HG02588 (cell line): ENCODE measurements around the gene CEP295NL.
A peak's percentile ranks its signal among the peaks of the same experiment; 100 is the strongest.
"Not testable (repeated sequence)": the region's sequence is repeated elsewhere in the genome, so short reads cannot be mapped to it uniquely, and the experiment has no call there.

Experiments used
- ATAC-seq: cut with Tn5 transposase; IDR thresholded peaks from one replicate; pipeline ENCODE4 v1.9.1; 2021; ENCODE audit warnings: mild to moderate bottlenecking, moderate library complexity; ENCODE audit not compliant: unreplicated experiment

The CEP295NL gene

DNA sequence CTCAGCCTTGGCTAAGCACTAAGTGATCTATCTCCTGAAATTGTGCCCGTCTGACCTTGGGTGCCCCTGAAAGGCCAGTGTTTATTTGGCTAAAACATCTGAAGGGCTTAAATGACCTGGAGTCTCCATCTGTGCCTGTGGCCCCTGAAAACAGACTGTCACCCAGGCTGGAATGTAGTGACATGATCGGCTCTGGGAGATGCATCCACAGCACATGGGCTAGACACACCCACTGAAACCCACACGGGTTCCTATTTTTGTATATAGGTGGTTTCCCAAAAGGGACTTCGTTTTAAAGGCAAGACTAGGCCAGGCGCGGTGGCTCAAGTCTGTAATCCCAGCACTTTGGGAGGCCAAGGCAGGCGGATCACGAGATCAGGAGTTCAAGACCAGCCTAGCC lies 13.5 kb downstream of the CEP295NL start:
- peak; percentile 41 for ATAC-seq

DNA sequence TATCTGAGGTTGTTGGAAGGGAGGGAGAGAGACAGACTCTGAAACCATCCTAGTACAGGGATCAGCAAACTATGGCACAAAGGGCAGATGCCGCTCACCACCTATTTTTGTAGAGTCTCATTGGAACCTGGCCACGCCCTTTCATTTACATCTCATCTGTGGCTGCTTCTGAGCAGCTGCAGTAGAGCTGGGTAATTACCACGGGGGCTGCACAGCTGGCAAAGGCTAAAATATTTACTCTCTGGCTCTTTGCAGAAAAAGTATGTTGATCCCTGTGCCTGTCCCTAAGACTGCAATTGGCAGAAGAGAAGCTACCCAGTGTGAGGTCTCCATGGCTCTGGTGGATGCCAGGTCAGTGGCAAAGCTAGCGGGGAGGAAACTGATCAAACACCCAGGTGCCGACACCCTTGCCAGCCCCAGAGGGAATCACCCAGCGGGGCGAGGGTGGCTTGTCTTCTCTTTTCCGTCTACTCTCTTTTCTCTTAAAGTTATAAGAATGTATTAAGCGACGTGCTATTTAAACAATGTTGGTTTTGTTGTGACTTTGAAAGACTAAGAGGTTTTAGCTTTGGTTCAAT lies 14.0 kb downstream of the CEP295NL start:
- ATAC-seq = no peak

DNA sequence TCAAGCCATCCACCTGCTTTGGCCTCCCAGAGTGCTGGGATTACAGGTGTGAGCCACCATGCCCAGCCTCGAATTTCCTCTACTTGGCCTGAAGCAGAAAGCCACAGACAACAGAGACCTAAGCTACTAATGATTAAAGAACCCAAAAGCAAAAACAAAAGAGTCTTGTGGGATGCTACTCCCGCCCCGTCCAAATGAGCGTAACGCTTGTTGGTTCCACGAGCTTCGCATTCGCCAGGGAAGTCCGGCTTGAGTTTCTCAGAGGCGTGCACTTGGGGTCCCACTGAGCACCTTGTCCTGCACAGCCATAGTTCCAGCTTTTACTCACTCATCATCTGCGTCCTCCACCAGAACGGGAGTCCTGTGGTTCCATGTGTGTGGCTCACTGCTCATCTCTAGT lies 16.0 kb downstream of the CEP295NL start:
- no peak for ATAC-seq

DNA sequence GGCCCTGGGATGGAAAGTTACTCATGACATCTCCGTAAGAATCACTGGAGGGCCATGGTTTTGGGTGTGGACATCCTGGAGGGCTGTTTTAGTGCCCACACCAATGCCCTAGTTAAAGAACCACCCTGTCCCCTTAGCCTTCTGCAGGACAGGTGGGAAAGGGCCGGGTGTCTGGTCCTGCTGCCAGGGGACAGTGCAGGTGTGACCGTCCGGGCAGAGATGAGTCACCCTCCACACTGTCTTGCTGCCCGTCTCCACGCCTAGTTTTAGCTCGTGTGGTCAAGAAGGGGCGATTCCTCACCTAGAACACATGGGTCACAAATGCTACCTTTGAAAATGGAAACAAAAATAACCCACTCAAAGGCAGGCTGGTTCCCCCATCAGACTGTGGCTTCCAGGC lies 17.0 kb downstream of the CEP295NL start:
- ATAC-seq = no peak

DNA sequence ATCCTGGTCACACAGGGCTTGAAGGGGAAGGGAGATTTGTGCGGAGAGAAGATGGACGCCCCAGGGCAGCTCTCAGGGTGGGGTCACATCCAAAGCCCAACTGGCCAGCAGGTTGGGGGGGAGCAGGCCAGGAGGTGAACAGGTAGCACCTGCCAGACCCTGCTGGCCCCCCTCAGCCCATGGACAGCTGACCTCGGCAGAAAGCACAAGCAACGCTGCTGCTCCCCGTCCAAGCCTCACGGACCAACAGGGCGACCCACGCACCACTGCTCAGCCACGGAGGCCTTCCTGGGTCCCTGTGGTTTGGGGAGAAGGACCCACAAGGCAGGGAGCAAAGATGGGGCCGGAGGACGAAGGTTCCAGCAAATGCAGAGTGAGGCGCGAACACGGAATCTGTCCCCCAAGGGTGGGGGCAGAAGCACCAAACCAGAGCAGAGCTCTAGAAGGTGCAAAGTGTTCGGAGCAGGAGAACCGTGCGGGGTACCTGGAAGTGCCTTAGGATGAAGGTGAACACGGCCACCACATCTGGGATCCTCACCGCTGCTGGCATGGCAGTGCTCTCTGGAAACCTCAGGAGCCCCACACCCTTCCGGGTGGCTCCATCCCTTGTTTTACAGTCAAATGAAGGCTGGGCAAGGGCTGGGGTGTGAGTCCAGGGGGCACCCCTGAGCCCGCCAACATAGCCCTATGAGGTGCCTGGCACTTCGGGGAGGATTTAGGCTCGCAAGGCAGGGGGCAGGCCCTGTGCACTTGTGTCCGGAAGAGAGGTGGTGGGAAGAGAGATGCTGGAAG lies 17.9 kb downstream of the CEP295NL start:
- ATAC-seq = no peak

DNA sequence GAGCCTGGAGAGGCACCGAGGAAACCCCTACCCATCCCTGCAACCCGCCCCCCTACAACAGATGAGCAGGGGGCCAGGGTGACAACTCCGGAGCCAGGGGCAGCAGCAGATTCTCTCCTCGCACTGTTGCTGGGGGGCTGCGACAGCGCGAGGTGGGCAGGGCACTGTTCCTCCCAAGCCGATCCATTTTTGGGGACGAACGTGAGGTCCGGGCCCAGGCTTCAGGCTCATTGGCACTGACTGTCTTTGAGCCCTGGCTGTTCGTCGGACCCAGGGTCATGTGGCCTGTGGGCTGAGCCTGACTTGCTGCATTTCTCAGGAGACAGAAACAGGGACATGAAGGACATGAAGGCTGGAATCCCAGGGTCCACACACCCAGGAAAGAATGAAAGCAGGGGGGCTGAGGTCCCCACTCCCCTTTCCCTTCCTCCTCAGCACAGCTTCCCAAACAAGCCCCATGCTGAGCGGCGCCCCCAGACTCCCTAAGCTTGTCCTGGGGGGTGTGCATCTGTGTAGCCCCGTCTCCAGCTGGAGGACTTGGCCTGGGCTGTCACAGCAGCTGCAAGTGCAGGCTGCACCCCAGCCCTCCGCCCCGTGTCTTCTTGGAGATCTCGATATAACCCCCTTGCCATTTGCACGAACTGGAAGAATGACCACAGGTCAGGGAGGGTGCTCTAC lies 18.7 kb downstream of the CEP295NL start:
- ATAC-seq = no peak

DNA sequence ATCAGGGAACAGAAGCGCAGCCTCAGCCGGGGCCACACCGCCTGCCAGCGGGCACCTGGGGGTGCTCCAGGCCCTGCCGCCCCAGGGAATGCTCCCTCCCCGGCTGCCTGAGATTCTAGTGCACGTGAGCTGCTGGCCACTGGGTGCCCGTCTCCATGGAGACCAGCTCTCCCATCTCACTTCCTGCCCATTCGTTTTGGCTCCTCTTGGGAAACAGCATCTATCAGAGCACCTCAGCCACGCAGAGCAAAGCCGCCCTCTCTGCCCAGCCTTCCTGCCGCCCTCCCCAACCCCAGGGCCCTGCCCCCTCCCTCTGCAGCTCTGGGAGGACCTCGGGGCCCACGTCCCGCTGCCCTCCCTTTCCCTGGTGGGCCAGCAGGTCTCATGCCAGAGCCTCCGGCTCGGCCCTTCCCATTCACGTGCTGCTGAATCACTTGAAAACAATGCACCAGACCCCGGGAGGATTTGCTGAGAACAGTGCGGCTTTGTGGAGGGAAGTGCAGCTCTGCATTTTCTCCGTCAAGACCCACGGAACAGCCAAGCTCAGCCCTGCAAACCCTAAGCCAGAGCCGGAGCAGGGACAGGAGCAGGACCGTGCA lies 19.4 kb downstream of the CEP295NL start:
- no peak for ATAC-seq

DNA sequence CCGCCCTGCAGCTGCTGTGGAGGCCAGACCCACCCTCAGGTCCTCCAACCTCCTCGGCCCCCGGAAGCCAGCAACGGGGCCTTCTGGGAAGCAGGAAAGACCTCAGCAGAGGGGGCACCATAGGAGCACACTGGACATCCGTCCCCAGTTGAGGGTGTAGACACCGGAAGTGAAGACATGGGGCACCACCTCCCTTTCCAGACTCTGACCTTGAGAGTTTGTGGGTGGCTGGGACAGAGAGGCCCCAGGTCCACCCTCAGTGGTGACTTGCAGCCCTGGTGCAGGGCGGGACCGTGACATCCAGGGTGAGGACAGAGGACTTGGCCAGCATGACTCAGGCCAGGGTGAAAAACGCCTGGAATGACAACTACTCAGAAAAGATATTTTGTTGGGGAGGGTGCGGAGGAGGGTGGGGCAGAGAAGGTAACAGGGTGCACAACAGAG lies 19.9 kb downstream of the CEP295NL start:
- no peak for ATAC-seq

DNA sequence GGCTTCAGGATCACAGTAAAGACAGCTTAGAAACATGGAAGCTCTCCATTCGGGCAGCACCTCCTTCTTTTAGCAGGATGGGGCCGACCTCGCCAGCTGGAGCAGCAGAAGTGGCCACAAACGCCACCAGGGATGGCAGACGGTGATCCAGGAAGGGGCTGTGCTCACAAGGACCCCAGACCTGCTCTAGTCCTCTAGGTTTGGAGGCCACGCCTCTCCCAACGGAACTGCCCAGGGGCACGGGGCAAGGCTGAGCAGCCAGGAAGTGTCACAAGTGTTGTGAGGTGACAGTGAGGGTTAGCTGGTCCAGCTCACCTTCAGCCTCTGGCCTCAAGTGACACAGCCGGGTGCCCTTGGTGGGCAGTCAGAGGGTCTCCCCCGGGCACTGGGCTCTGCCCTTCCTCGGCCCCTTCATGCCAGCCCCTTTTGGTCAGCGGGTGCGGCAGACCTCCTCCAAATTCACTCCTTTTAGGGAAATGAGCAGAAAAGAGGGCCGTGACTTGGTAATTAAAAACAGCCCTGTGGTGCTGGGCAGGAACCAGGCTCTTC lies 20.4 kb downstream of the CEP295NL start:
- no peak for ATAC-seq

DNA sequence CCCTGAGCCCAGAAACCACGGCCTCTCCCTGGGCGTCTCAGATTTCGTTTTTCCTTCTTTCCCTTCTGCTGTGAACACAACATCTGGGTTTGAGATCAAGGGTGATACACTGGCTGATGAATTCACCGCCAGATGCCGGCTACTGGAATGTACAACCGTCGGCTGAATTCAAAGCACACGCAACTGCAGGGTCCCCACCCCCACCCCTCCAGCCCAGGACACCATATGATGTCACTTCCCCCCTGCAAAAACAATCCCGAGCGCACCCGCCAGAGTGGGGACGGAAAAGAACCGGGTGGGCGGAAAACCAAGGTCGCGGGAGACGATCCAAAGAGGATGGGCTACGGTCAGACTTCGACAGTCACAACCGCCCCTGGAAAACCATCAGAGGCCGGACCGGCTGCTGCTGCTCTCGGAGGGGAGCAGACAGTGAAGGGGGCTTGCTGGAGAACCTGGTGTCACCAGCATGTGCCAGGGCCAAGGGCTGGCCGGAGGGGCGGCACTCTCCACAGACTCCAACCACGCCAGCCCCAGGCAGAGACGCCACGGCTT lies 23.3 kb downstream of the CEP295NL start:
- no peak for ATAC-seq

DNA sequence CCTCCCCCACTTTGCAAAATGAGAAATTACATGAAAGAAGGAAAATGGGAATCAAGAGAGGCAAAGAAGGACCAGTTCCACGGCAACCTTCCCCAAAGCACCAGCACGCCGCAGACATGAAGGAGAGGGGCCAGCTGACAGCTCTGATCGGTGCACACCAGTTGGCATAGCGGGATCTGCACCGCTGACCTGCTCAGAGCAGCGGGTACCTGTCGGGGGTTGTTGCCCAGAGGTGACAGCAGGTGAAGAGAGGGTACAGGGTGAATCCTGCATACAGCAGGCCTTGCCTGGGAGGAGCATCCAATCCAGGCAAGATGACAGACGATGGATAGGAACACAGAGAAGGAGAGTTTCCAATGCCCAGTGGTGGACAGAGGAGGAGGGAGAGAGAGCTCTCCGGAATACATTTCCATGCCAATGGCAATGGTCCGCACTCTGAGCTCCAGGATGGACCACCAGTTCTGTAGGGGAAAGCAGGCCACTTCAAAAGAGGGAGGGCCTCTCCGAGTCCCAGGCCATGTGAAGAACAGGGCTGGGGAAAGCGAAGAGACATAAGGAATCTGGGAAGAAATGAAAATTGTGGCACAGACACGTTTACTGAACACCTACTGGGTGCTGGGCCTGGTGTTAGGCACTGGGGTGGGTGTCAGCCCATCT lies 24.0 kb downstream of the CEP295NL start:
- no peak for ATAC-seq

DNA sequence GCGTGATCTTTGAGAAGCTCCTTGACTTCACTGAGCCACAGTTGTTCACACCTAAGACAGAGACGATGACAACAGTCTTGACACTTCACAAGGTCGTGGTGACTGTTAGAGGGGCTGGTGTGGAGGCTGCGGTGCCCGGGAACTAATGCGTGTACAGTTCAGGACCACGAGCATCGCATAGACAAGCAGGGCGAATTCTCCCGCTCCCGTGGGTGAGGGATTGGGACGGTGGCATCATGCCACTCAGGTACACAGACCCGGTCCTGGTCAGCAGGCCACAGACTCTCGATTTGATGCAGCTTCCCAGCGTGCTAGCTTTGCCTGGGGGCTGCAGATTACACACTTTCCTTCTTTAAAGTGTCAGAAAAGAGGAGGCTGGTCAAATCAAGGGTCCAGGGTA lies 24.7 kb downstream of the CEP295NL start:
- ATAC-seq = no peak

DNA sequence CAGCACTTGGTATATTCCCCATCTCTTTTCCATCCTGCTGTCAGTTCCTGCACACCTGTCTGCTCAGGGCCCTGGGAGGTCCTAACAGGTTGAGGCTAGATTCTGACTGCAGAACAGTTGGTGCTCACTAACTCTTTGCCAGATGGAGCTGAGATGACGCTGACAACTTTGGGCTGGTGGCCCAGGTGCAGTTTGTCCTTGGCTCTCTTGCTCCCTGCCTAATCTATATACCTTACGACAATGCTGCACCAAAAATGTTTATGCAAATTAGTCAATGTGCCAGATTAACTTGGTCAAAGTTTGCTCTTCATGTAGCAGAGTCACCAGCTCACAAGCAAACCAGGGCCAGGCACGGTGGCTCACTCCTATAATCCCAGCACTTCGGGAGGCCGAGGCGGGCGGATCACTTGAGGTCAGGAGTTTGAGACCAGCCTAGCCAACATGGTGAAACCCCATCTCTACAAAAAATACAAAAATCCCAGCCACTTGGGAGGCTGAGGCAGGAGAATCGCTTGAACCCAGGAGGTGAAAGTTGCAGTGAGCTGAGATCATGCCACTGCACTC lies 26.0 kb downstream of the CEP295NL start:
- not testable (repeated sequence) for ATAC-seq

DNA sequence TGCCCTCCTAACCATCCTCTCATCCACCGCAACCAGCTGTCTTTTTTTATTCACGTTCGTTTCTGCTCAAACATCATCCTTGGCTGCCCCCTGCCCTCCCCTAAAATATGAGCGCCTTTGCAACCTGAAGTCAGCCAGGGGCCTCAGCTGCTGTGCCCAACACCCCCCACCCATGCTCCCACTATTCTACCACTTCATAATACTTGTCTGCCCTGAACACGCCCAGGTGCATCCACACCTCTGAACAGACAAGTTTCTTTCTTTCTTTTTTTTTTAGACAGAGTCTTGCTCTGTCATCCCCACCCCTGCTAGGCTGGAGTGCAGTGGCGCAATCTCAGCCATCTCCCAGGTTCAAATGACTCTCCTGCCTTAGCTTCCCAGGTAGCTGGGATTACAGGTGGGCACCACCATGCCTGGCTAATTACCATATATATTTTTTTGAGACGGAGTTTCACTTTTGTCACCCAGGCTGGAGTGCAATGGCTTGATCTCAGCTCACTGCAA lies 26.9 kb downstream of the CEP295NL start:
- ATAC-seq = no peak

DNA sequence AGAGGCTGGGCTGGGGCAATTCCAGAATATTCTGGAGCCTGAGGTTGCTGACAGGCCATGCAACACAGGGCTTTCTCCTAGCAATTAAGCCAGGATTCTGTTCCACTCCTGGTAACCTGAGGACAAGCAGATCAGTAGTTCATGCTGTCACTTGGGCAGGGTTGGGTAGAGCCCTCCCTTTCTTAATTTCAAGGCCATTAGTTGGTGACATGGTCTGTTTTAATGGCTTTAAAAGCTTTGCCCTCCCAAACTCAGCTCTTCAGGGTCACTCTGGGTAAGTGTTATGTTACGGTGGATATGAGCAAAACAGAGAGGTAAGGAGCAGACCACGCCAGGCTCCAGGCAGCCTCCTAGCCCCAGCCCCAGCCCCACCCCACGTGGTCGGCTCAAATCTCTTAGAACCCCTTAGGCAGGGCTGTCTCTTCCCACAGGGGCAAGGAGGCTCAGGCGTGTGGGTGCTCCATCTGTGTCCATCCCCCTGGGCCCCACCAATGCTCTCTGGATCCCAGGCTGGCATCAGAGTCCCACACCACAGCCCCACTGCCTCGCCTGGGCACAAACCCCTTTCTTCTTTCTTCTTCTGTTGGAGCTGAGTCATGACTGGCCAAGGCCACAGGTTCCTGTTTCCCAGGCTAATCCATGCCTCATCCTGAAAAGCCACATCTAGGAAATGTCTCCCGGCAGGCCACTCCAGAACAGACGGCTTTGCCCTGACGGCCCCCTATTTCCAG lies 27.5 kb downstream of the CEP295NL start:
- no peak for ATAC-seq

DNA sequence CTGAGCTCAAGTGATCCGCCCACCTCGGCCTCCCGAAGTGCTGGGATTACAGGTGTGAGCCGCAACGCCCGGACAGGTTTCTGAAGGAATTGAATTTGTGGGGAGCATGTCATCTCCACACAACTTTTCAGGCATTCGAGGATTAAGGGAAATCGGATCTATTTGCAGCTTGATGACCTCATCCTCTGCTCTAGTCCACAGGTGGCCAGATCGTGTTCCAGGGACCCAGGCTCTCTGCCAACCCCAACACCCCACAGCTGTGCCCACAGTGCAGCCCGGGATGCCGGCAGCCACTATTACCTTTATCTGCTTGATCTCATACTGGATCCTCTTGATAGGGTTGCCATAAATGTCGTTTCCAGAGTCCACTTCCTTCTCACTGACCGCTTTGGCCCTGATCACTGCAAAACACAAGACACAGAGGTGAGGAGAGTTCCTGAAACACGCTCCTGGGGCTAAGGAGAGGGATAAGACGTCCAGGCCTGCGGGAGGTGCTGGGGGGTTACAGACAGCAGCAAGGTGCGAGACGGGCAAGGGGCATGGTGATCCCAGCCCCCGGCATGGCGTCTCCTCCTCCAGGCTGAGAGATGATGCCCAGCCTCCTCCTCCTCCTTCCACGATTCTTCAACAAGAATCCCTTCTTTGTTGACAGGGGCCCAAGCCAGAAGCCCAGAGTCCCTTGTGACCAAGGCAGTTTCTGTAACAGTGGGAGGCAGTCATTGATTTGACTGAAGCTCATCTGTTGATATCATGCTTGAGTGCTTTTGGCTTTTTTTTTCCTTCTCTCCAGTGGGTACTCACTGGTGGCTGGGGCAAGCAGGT lies 29.3 kb downstream of the CEP295NL start:
- no peak for ATAC-seq

DNA sequence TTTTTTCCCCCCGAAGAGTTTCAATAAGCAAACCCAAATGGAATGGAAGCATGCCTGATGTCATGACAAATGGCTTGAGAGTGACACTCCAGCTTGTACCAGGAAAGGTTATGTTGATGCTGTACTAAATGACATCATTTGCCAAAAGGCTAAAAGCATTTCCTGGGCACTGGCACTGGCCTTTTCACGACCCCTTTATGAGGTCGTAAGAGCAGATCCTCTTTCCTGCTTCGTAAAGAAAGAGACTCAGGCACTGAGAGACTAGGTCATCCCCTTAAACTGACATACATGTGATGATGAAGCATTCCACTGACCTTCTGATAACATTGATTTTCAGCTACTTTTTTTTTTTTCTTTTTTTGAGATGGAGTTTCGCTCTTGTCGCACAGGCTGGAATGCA lies 30.5 kb downstream of the CEP295NL start:
- ATAC-seq = no peak

DNA sequence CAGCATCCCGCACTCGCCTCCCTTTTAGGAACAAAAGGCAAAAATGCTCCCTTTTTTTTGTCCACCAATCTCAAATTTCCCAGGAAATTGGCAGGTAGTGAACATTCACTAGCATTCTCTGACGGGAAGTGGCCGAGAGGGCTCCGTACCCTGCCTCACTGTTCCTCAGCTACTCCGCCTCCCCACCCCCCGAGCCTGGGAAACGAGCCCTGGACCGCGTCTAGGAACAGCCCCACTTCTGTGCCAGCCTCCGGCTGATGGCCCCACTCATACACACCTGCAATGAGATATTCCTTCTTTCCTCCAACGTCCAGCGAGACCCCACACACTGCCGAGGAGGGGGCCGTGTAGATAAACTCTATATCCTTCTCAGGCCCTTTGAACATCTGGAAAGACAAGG lies 32.4 kb downstream of the CEP295NL start:
- ATAC-seq = no peak

DNA sequence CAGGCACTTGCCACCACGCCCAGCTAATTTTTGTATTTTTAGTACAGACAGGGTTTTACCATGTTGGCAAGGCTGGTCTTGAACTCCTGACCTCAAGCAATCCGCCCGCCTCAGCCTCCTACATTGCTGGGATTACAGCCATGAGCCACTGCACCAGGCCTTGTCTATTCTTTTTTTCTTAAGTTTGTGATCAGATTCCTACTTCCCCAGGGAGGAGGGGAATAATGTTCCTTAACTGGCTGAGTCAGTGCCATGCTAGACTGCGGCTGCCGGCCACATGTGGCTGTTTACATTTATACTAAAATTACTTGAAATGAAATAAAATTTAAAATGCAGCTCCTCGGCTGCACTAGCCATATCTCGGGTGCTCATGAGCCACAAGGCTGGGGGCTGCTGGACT lies 34.6 kb downstream of the CEP295NL start:
- ATAC-seq = no peak
